ENCODE results near the gene COLGALT1. TPM values are rescaled to one million over a fixed set of nuclear protein-coding genes. Genes with fewer than 3 reads are reported as not detected.
"Not testable (repeated sequence)": the region's sequence is repeated elsewhere in the genome, so short reads cannot be mapped to it uniquely, and the experiment has no call there.

Gene COLGALT1
- total RNA-seq, 4 donors from 2014 or later, result 54.2 to 92.6 (median 61.5) TPM

DNA sequence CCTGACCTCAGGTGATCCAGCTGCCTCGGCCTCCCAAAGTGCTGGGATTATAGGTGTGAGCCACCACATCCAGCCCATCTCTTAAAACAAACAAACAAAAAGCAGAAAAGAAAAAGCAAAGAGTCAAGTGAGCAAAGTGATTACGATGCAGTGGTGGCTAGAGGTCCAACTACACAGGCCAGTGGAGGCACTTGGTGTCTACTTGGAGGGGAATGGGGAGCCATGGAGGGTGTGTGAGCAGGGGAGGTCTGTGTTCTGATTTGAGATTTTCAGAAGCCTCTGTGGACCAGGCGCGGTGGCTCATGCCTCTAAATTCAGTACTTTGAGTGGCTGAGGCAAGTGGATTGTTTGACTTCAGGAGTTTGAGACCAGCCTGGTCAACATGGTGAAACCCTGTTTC is 6.6 kb downstream of the COLGALT1 start:
- DNase-seq (ENCODE audit: extremely low spot score), result no peak
- 95% methylated on average over 4 of the region's 4 CpGs for WGBS
- Histone ChIP-seq H3K4me1 (peaks cover 16 to 32% (median 22%) of the 10 kb centered on the region in 4 donors), H3K27me3 (no peaks in the 10 kb centered on the region), H3K27ac (replicated peaks in 1 of 4) (no peak overlapping the region), H3K4me3 (no peak overlapping the region), H3K36me3 (peaks cover 32 to 93% (median 73%) of the 10 kb centered on the region in 4 donors), H3K9me3 (no peaks in the 10 kb centered on the region)
- intact Hi-C loops (cut with DNase I), result no loop called here
- TF ChIP-seq POLR2AphosphoS5 (IDR thresholded peaks at IDR 0.05), result no peak
- TF ChIP-seq, protein P1, sequence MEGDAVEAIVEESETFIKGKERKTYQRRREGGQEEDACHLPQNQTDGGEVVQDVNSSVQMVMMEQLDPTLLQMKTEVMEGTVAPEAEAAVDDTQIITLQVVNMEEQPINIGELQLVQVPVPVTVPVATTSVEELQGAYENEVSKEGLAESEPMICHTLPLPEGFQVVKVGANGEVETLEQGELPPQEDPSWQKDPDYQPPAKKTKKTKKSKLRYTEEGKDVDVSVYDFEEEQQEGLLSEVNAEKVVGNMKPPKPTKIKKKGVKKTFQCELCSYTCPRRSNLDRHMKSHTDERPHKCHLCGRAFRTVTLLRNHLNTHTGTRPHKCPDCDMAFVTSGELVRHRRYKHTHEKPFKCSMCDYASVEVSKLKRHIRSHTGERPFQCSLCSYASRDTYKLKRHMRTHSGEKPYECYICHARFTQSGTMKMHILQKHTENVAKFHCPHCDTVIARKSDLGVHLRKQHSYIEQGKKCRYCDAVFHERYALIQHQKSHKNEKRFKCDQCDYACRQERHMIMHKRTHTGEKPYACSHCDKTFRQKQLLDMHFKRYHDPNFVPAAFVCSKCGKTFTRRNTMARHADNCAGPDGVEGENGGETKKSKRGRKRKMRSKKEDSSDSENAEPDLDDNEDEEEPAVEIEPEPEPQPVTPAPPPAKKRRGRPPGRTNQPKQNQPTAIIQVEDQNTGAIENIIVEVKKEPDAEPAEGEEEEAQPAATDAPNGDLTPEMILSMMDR (IDR thresholded peaks at IDR 0.05), result no peak
- no peak for TF ChIP-seq POLR2A (IDR thresholded peaks at IDR 0.05; ENCODE audit: low read depth)
- no peak for TF ChIP-seq EP300 (IDR thresholded peaks at IDR 0.05)

DNA sequence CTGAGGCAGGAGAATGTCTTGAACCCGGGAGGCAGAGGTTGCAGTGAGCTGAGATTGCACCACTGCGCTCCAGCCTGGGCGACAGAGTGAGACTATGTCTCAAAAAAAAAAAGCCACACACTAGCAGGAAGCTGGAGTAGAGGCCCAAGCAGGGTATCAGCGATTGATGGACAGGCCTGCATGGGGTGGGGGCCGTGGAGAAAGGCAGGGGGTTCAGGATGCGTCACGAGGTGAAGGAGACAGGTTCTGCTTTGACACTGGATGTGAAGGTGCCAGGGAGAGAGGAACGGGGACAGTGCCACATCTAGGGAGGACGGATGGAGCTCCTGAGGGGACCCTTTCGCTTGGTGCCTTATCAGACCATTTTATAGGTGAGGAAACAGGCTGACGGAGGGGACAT is 7.1 kb downstream of the COLGALT1 start:
- H3K27ac ChIP-seq (replicated peaks in 1 of 4), result no peak overlapping the region
- 79% methylated on average over 11 of the region's 11 CpGs for WGBS
- peaks cover 12 to 29% (median 18%) of the 10 kb centered on the region in 4 donors for H3K4me1 ChIP-seq
- intact Hi-C loops (cut with DNase I), result no loop called here
- H3K9me3 ChIP-seq, result no peaks in the 10 kb centered on the region
- H3K36me3 ChIP-seq, result peaks cover 36 to 94% (median 75%) of the 10 kb centered on the region in 4 donors
- H3K4me3 ChIP-seq, result no peak overlapping the region
- TF ChIP-seq POLR2AphosphoS5 (IDR thresholded peaks at IDR 0.05), result no peak
- TF ChIP-seq EP300 (IDR thresholded peaks at IDR 0.05), result no peak
- no peak for TF ChIP-seq POLR2A (IDR thresholded peaks at IDR 0.05; ENCODE audit: low read depth)
- TF ChIP-seq, protein P1 (IDR thresholded peaks at IDR 0.05), result no peak
- DNase-seq (ENCODE audit: extremely low spot score), result no peak
- H3K27me3 ChIP-seq, result no peaks in the 10 kb centered on the region

DNA sequence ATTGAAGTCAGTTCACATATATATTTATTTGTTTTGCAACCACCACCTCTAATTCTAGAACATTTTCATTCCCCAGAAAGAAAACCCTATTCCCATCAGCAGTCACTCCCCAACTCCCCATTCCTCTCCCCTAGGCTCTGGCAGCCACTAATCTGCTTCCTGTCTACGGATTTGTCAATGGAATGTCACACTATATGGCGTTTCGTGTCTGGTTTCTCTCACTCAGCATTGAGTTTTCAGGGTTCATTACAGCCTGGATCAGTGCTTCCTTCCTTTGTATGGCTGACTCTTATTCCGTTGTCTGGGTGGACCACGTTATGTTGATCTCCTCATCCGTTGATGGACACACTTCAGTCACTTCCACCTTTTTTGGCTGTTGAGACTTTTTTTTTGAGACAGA is 9.3 kb downstream of the COLGALT1 start:
- no peak overlapping the region for H3K4me3 ChIP-seq
- WGBS, result 73% methylated on average over 6 of the region's 6 CpGs
- DNase-seq (ENCODE audit: extremely low spot score), result no peak
- intact Hi-C loops (cut with DNase I), result no loop called here
- TF ChIP-seq, protein P1 (IDR thresholded peaks at IDR 0.05), result no peak
- TF ChIP-seq POLR2AphosphoS5 (IDR thresholded peaks at IDR 0.05), result no peak
- H3K9me3 ChIP-seq, result no peaks in the 10 kb centered on the region
- no peak overlapping the region for H3K27ac ChIP-seq (replicated peaks in 1 of 4)
- H3K4me1 ChIP-seq, result peaks cover 0 to 23% (median 5%) of the 10 kb centered on the region in 4 donors
- H3K36me3 ChIP-seq, result peaks cover 47 to 97% (median 81%) of the 10 kb centered on the region in 4 donors
- no peaks in the 10 kb centered on the region for H3K27me3 ChIP-seq

DNA sequence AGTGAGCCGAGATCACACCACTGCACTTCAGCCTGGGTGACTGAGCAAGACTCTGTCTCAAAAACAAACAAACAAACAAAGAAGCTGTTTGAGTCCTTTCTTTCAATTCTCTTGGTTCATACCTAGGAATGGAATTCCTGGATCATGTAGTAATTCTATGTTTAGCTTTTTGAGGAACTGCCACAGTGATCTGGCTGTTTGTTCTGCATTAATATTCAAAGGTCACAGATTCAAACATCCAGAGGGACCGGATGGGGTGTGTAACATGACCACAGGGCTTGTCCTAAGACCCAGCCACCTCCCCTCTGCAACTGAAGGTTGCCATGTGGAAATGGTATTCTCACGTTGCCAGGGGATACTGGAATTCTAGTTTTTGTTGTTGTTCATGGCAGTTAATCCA is 10.2 kb downstream of the COLGALT1 start:
- intact Hi-C loops (cut with DNase I), result no loop called here
- H3K27ac ChIP-seq (replicated peaks in 1 of 4), result no peak overlapping the region
- H3K27me3 ChIP-seq, result no peaks in the 10 kb centered on the region
- no peak overlapping the region for H3K4me3 ChIP-seq
- DNase-seq (ENCODE audit: extremely low spot score), result no peak
- H3K4me1 ChIP-seq, result peaks cover 0 to 23% (median 0%) of the 10 kb centered on the region in 4 donors
- no peak for TF ChIP-seq POLR2A (IDR thresholded peaks at IDR 0.05; ENCODE audit: low read depth)
- TF ChIP-seq EP300 (IDR thresholded peaks at IDR 0.05), result no peak
- TF ChIP-seq, protein P1 (IDR thresholded peaks at IDR 0.05), result no peak
- no peak for TF ChIP-seq POLR2AphosphoS5 (IDR thresholded peaks at IDR 0.05)
- no peaks in the 10 kb centered on the region for H3K9me3 ChIP-seq
- peaks cover 46 to 97% (median 81%) of the 10 kb centered on the region in 4 donors for H3K36me3 ChIP-seq
- 74% methylated on average over 3 of the region's 3 CpGs for WGBS

DNA sequence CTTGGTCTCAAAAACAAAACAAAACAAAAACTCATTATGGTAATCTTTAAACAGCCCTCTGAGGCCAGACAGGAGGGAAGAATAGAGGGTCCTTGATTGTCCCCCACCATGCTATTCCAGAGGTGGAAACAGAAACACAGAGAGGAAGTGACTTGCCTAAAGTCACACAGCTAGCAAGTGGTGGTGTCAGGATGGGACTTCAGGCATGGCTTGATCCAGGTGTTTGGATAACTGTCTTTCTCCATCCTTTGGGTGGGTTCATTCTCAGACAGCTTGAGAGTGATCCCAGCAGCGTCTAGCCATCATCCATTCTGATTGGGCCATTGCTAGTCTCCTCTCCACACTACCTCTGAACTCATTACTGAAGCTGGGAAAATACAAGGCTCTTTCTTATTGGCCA is 12.5 kb downstream of the COLGALT1 start:
- Histone ChIP-seq H3K4me3 (no peak overlapping the region), H3K36me3 (peaks cover 63 to 97% (median 87%) of the 10 kb centered on the region in 4 donors), H3K27ac (replicated peaks in 1 of 4) (no peak overlapping the region), H3K9me3 (no peaks in the 10 kb centered on the region), H3K27me3 (no peaks in the 10 kb centered on the region), H3K4me1 (peaks cover 0 to 12% (median 0%) of the 10 kb centered on the region in 4 donors)
- intact Hi-C loops (cut with DNase I), result no loop called here
- TF ChIP-seq EP300 (IDR thresholded peaks at IDR 0.05), result no peak
- TF ChIP-seq, protein P1 (IDR thresholded peaks at IDR 0.05), result no peak
- TF ChIP-seq POLR2A (IDR thresholded peaks at IDR 0.05; ENCODE audit: low read depth), result no peak
- TF ChIP-seq POLR2AphosphoS5 (IDR thresholded peaks at IDR 0.05), result no peak
- WGBS, result 83% methylated on average over 1 of the region's 1 CpG
- DNase-seq (ENCODE audit: extremely low spot score), result no peak

DNA sequence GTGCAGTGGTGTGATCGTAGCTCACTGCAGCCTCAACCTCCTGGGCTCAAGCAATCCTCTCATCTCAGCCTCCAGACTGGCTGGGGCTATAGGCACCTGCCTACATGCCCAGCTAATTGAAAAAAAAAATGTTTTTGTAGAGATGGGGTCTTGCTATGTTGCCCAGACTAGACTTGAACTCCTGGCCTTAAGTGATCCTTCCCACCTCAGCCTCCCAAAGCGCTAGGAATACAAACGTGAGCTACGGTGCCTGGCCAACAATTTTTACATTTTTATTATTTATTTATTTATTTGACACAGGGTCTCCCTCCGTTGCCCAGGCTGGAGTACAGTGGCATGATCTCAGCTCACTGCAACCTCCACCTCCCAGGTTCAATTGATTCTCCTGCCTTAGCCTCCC is 14.8 kb downstream of the COLGALT1 start:
- H3K4me3 ChIP-seq; H3K27ac ChIP-seq (replicated peaks in 1 of 4); H3K4me1 ChIP-seq; H3K27me3 ChIP-seq; DNase-seq (ENCODE audit: extremely low spot score); H3K9me3 ChIP-seq: not testable (repeated sequence)
- peaks cover 57 to 96% (median 88%) of the 10 kb centered on the region in 4 donors for H3K36me3 ChIP-seq
- intact Hi-C loops (cut with DNase I), result loop anchor here (10.0 kb wide), 1 partner anchor 125 kb away; the partner anchor contains the start of gene TMEM221
- 94% methylated on average over 5 of the region's 5 CpGs for WGBS

Data from esophagus muscularis mucosa (tissue), 4 donors.